KMS-11 (cell line): ENCODE data around the gene CLDN15.
"Not testable (repeated sequence)": the region's sequence is repeated elsewhere in the genome, so short reads cannot be mapped to it uniquely, and the experiment has no call there.

Source experiments
- H2AFZ ChIP-seq: fragments of 200-600 bp; sonication (generic); 2 replicates; pipeline ENCODE4 v1.6.1; 2016; ENCODE audit warnings: antibody characterized with exemption, mixed run types, low read depth
- H3K27ac ChIP-seq: fragments of 200-600 bp; sonication (generic); 2 replicates; pipeline ENCODE4 v1.6.1; 2016; ENCODE audit warnings: mild to moderate bottlenecking, mixed run types
- H3K27me3 ChIP-seq: fragments of 200-600 bp; sonication (generic); 2 replicates; pipeline ENCODE4 v1.6.1; 2017; ENCODE audit warnings: mild to moderate bottlenecking, low read depth, mixed run types, moderate library complexity; ENCODE audit not compliant: insufficient read depth
- H3K36me3 ChIP-seq: fragments of 200-600 bp; sonication (generic); 2 replicates; pipeline ENCODE4 v1.6.1; 2017; ENCODE audit warnings: mild to moderate bottlenecking, mixed run types; ENCODE audit not compliant: insufficient read depth
- H3K4me1 ChIP-seq: fragments of 200-600 bp; sonication (generic); 2 replicates; pipeline ENCODE4 v1.6.1; 2016; ENCODE audit warnings: mild to moderate bottlenecking, low read depth, mixed run types; ENCODE audit not compliant: poor library complexity, severe bottlenecking
- H3K4me2 ChIP-seq: fragments of 200-600 bp; sonication (generic); 2 replicates; pipeline ENCODE4 v1.7.0; 2016; ENCODE audit warnings: mild to moderate bottlenecking, mixed run types
- H3K4me3 ChIP-seq: fragments of 200-600 bp; sonication (generic); IDR thresholded peaks from 2 replicates; pipeline ENCODE4 v1.6.1; 2017; ENCODE audit warnings: low read depth, low read length, mixed read lengths; ENCODE audit not compliant: insufficient read depth
- H3K79me2 ChIP-seq: fragments of 200-600 bp; sonication (generic); 2 replicates; pipeline ENCODE4 v1.6.1; 2016; ENCODE audit warnings: low read depth, mixed run types; ENCODE audit not compliant: insufficient read depth
- H3K9ac ChIP-seq: fragments of 200-600 bp; sonication (generic); 2 replicates; pipeline ENCODE4 v1.6.1; 2016; ENCODE audit warnings: mild to moderate bottlenecking, mixed run types
- H4K20me1 ChIP-seq: fragments of 200-600 bp; sonication (generic); 2 replicates; pipeline ENCODE4 v1.6.1; 2016; ENCODE audit warnings: mild to moderate bottlenecking, mixed run types; ENCODE audit not compliant: insufficient read depth
- TF ChIP-seq, protein P1 (sequence below): fragments of 200-600 bp; sonication (generic); conservative IDR thresholded peaks from 2 replicates; pipeline ENCODE4 v1.6.1; 2017; ENCODE audit warnings: low read depth, mild to moderate bottlenecking, antibody characterized with exemption, low read length, moderate library complexity, mixed read lengths

CLDN15 gene

DNA sequence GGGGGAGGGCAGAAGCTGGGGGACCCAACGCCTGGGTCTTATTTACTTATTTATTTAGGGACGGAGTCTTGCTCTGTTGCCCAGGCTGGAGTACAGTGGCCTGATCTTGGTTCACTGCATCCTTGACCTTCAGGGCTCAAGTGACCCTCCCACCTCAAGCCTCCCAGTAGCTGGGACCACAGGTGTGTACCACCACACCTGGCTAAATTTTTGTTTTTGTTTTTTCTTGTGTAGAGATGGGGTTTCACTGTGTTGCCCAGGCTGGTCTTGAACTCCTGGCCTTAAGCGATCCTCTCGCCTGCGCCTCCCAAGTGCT is 35.0 kb downstream of the CLDN15 start:
- TF ChIP-seq, protein P1, sequence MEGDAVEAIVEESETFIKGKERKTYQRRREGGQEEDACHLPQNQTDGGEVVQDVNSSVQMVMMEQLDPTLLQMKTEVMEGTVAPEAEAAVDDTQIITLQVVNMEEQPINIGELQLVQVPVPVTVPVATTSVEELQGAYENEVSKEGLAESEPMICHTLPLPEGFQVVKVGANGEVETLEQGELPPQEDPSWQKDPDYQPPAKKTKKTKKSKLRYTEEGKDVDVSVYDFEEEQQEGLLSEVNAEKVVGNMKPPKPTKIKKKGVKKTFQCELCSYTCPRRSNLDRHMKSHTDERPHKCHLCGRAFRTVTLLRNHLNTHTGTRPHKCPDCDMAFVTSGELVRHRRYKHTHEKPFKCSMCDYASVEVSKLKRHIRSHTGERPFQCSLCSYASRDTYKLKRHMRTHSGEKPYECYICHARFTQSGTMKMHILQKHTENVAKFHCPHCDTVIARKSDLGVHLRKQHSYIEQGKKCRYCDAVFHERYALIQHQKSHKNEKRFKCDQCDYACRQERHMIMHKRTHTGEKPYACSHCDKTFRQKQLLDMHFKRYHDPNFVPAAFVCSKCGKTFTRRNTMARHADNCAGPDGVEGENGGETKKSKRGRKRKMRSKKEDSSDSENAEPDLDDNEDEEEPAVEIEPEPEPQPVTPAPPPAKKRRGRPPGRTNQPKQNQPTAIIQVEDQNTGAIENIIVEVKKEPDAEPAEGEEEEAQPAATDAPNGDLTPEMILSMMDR, result no peak
- Histone ChIP-seq H4K20me1 (no peaks in the 10 kb centered on the region), H3K4me1 (no peaks in the 10 kb centered on the region), H3K4me3 (no peak overlapping the region), H3K27me3 (peaks cover 47% of the 10 kb centered on the region), H3K4me2 (no peak overlapping the region), H3K36me3 (no peaks in the 10 kb centered on the region), H2AFZ (no peak overlapping the region), H3K79me2 (no peaks in the 10 kb centered on the region), H3K9ac (no peak overlapping the region), H3K27ac (no peak overlapping the region)

DNA sequence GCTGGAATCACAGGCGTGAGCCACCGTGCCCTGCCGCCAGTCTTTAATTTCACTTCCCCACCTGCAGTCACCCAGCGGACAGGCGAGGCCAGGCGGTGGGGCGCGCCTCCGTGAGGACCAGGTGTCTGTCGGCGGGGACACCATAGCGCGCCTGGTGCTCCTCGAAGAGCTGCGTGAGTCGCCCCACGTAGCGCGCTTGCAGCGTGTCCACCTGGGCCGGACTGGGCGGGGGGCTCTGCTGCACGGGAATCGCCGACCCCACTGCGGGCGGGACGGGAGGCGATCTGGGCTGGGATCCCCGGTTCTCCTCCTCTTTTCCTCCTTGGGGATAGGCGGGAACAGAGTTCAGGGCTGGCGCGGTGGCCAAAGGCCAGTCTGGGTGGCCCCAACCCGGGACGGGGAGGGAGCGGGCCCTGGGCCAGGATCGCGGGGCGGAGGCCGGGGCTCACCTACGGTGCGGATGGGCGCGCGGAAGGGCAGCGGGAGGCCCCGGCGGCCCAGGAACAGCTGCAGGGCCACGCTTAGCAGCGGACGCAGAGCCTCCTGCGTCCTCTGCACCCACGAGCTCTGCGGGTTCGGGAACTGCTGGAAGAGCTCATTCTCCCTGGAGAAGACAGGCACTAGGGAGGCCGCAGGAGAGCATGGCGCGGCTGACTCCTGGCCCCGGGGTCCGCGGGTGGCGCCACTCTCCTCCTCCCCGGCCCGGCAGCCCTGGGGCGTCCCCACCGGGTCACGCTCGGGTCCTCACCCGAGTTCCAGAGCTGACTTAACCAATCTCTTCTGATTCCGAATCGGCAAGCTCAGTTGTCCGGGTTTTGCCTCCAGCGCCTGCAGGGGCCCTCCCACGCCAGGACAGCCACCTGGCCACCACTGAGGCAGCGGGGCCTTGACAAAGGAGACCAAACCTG is 35.7 kb downstream of the CLDN15 start:
- TF ChIP-seq, protein P1, result no peak
- no peak overlapping the region for H3K4me2 ChIP-seq

DNA sequence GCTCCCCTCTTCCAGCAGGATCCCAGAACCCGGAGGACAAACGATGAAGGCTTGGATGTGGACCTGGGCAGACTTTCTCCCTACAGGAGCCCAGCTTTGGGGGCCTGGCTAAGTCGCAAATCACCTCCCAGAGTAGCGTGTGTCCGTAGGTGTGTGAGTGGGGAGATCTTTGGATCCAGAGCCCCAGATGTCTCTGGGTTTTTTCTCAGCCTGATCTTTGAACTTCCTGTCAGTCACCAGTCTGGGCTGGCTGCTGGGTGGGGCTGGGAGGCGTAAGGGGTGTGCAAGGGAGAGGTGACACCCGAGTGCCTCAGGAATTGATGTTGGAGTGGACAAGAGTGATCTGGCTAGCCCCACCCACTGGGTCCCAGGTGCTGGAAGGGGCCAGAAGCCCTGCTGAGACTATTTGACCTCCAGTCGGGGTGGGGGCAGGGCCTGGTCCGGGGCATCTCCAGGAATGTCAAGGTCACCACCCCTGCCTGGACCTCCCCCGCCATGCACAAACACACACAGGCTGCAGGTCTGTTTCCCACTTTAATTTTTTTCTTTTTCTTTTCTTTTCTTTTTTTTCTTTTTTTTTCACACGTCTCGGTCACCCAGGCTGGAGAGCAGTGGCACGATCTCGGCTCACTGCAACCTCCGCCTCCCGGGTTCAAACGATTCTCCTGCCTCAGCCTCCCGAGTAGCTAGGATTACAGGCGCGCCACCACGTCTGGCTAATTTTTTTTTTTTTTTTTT is 36.6 kb downstream of the CLDN15 start, which contains the start of gene MOGAT3:
Gene MOGAT3, minus strand, starts transcription at position 175 of the 738 bp plus-strand sequence. CDS start 182 bp downstream, outside the sequence.
- Histone ChIP-seq H3K36me3 (no peaks in the 10 kb centered on the region), H3K27me3 (peaks cover 60% of the 10 kb centered on the region), H4K20me1 (no peaks in the 10 kb centered on the region), H3K4me3 (no peak within 1 kb of the TSS), H3K27ac (no peak within 1 kb of the TSS), H3K4me2 (no peak within 1 kb of the TSS), H3K9ac (no peak within 1 kb of the TSS), H3K4me1 (no peaks in the 10 kb centered on the region), H3K79me2 (no peaks in the 10 kb centered on the region), H2AFZ (no peak within 1 kb of the TSS)
- TF ChIP-seq, protein P1, result no peak

More for the DNA sequence above, 35.7 kb downstream of the CLDN15 start:
- H3K36me3 ChIP-seq, result no peaks in the 10 kb centered on the region
- no peaks in the 10 kb centered on the region for H4K20me1 ChIP-seq
- no peaks in the 10 kb centered on the region for H3K79me2 ChIP-seq
- no peaks in the 10 kb centered on the region for H3K4me1 ChIP-seq
- no peak overlapping the region for H3K4me3 ChIP-seq
- no peak overlapping the region for H3K9ac ChIP-seq
- no peak overlapping the region for H3K27ac ChIP-seq
- no peak overlapping the region for H2AFZ ChIP-seq
- peaks cover 52% of the 10 kb centered on the region for H3K27me3 ChIP-seq

DNA sequence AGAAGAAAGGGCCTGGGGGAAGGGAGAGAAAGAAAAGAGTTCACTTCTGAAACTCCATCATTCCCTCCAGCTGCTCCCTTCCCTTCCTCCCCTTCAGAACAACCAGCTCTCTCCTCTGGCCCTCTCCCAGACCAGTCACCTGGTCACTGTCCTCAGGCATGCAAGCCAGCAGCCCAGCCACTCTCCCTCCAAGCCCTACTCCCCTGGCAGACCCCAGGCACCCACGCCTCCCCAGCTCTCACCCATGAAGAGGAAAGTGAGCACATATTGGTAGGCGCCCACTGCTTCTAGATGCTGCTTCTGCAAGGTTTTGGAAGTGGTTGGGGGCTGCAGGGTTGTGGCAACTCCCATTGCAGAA is 37.1 kb downstream of the CLDN15 start:
- no peak overlapping the region for H3K9ac ChIP-seq
- H3K79me2 ChIP-seq, result no peaks in the 10 kb centered on the region
- no peaks in the 10 kb centered on the region for H3K36me3 ChIP-seq
- no peak overlapping the region for H3K4me2 ChIP-seq
- H3K27me3 ChIP-seq, result peaks cover 65% of the 10 kb centered on the region
- H3K4me3 ChIP-seq, result no peak overlapping the region
- TF ChIP-seq, protein P1, result no peak
- H2AFZ ChIP-seq, result no peak overlapping the region
- H4K20me1 ChIP-seq, result no peaks in the 10 kb centered on the region
- no peak overlapping the region for H3K27ac ChIP-seq
- no peaks in the 10 kb centered on the region for H3K4me1 ChIP-seq

DNA sequence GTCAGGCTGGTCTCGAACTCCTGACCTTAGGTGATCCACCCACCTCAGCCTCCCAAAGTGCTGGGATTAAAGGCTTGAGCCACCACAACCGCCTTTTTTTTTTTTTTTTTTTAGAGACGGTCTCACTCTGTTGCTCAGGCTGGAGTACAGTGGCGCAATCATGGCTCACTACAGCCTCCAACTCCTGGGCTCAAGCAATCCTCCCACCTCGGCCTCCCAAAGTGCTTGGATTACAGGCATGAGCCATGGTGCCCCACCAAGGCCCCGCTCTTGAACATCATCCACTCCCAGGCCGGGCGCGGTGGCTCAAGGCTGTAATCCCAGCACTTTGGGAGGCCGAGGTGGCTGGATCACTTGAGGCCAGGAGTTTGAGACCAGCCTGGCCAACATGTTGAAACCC is 38.1 kb downstream of the CLDN15 start:
- not testable (repeated sequence) for H3K36me3 ChIP-seq, H3K79me2 ChIP-seq, H4K20me1 ChIP-seq, H3K4me1 ChIP-seq, H3K9ac ChIP-seq, H3K4me3 ChIP-seq, H2AFZ ChIP-seq, H3K27ac ChIP-seq, H3K4me2 ChIP-seq
- H3K27me3 ChIP-seq, result peaks cover 74% of the 10 kb centered on the region
